Uterus (tissue), 2 donors: Measurements from ENCODE around the gene ADCY10.

Experiments
- POLR2A ChIP-seq, 2 donors: fragments of 450-650 bp; IDR thresholded peaks; one replicate each; pipeline ENCODE4 v1.6.1; 2016; ENCODE audit warnings: antibody characterized with exemption in 2 of 2, mild to moderate bottlenecking in 1 of 2, moderate library complexity in 1 of 2
- TF ChIP-seq, protein P1 (sequence below), 4 experiments: fragments of 200-600 bp in 2 of 4; fragments of 450-650 bp in 2 of 4; sonication (generic) in 2 of 4; IDR thresholded peaks; one replicate each; pipeline ENCODE4 v1.5.1; 2016 to 2019; ENCODE audit warnings: antibody characterized with exemption in 4 of 4, mild to moderate bottlenecking in 2 of 4, moderate library complexity in 1 of 4

GRCh38 chr1:167777269-167777650 is 136.7 kb downstream of the ADCY10 start:
- TF ChIP-seq, protein P1, sequence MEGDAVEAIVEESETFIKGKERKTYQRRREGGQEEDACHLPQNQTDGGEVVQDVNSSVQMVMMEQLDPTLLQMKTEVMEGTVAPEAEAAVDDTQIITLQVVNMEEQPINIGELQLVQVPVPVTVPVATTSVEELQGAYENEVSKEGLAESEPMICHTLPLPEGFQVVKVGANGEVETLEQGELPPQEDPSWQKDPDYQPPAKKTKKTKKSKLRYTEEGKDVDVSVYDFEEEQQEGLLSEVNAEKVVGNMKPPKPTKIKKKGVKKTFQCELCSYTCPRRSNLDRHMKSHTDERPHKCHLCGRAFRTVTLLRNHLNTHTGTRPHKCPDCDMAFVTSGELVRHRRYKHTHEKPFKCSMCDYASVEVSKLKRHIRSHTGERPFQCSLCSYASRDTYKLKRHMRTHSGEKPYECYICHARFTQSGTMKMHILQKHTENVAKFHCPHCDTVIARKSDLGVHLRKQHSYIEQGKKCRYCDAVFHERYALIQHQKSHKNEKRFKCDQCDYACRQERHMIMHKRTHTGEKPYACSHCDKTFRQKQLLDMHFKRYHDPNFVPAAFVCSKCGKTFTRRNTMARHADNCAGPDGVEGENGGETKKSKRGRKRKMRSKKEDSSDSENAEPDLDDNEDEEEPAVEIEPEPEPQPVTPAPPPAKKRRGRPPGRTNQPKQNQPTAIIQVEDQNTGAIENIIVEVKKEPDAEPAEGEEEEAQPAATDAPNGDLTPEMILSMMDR (IDR thresholded peaks at IDR 0.05): no peak
- TF ChIP-seq POLR2A (IDR thresholded peaks at IDR 0.05): no peak
